GDM1 (cell line): Measurements from ENCODE around the gene MPZL3.

ENCODE experiments used
- DNase-seq: peaks from one replicate; lab custom pipeline; 2025; lab: John Stamatoyannopoulos, UW

The MPZL3 gene, protein sequence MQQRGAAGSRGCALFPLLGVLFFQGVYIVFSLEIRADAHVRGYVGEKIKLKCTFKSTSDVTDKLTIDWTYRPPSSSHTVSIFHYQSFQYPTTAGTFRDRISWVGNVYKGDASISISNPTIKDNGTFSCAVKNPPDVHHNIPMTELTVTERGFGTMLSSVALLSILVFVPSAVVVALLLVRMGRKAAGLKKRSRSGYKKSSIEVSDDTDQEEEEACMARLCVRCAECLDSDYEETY

DNA sequence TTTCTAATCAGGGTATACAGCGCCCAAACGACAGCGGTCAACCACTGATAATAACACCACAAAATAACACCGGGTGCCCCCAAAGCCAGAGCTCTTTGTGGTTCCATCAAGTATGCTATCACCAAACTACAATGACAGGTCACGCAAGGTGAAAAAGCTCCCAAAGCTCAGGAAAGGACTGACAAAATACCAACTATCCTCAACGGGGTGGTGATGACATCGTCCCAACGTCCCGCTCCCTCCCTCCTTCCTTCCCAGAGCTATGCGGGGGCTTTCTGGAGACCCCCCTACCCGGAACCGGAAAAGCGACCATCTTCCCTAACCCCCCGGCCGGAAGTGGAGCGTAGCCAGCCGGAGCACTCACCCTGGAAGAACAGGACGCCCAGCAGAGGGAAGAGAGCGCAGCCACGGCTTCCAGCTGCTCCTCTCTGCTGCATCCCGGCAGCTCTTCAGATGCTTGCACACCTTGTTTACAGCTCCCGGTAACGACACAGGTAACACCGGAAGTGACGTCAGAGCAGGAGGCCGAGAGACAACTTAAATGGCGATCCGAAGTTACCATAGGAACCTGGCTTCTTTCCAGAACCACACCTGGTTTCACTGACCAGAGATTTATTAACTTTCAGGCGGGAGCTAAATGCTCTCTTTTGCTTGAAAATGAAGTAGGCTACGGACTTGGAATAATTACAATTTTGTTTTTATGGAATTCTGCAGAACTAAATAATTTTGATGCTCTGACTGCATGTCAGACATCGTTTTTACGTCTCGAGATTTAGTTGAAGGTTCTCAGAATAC, at the start of gene MPZL3:
TSS of gene MPZL3 (minus strand) at position 508 of the 795 bp plus-strand sequence. CDS start at position 437, 71 bp downstream.
- DNase-seq, result peak; percentile 82

DNA sequence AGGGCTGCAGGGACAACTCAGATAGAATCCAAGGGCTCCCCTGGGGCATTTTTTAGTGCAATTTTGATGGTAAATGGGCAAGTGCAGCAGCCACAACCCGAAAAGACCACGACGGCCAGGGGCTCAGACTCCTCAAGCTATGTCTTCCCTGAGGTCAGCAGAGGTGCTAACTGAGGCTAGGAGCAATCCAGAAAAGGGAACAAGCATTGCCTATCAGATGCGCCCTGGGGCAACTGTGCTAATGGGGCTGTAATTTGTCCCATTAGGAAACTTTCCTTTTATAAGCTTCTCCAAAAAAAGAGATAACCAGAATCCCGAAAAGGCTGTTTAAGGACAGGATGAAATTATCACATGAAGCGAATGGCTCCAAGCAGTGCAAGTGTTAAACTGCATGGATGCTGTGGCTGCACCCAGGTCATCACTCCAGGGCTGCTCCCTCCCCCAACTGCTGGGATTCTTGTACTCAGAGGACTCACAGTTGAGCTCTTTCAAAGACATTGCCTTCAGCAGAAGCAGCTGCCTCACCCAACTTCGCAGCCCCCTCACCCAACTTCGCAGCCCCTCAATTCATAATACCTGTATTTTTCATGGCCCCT, 49.5 kb upstream of the MPZL3 start:
- DNase-seq, result no peak

DNA sequence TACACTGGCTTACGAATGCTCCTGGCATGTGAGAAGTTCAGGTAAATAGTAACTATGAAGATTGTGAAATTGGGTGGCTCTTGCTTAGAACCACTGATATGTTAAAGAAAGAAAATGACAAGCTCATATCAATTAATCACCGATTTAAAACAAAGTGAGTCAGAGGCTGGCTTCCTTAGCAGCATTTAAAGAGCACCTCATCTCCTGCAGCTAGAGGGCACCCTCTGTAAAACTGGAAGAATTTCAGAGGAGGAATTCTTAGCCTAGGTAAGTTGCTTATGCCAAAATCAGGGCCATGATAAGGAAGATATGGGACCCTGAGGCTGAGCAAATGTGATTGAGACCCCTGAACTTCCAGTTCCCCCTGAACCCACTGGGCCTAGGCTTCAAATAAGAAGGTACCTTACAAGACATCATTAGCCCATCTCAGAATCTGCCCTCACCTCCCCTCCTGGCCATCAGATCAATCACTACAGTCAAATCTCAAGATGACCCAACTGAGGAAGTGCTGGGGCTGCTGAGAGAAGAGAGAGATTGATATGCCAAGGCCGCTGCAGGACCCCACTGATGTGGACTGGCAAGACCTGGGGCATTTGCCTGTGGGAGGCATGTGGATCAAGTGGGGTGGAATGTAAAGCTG, 43.8 kb upstream of the MPZL3 start:
- peak; percentile 23 for DNase-seq

DNA sequence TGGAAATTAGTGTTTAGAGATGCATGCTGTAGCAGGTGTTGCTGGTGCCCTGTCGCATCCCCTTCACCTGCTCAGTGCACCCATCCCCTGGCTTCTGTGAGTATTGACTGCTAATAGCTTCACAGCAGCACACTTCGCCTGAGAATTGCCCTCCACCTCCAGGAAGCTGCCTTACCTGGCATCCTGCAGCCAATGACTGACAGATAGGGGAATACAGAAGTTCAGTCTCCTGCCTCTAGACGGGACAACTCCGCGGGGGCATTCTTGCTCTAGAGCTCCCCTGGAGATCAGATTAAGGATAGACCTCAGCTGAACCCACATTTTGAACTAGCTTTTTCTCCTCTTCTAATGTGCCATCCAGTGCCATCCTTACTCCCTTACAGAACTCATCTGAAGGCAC, 43.0 kb upstream of the MPZL3 start:
- no peak for DNase-seq

DNA sequence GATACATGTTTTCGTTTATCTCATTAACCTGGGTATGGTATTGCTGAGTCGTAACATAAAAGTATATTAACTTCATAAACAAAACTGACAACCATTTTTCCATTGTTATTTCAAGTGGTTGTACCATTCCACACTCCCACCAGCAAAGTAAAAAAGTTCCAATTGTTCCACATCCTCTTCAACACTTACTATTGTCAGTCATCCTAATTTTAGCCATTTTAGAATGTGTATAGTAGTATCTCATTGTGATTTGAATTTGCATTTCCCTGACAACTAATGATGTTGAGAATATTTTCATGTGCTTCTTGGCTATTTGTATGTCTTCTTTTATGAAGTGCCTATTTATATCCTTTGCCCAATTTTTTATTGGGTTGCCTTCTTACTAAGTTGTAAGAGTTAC, 41.9 kb upstream of the MPZL3 start:
- no peak for DNase-seq

GRCh38 chr11:118291477-118292135, 39.4 kb upstream of the MPZL3 start:
- DNase-seq, result no peak

DNA sequence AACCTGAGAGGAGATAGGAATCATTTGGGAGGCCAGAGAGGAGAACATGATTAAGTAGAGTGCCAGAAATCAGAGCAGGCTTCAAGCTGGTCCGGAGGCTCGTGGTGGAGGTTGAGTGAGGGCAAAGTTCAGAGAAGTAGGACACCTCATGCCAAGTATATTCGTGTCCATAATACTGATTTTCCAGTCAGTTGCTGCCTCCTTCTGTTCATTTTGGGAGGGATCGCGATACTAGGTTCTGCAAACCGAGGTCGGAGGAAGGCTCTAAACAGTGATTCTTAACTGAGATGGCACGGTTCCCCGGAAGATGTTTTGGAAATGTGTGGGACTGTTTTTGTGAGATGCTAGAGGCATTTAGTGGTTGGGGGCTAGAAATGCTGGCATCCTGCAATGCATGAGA, 38.8 kb upstream of the MPZL3 start:
- peak; percentile 11 for DNase-seq

DNA sequence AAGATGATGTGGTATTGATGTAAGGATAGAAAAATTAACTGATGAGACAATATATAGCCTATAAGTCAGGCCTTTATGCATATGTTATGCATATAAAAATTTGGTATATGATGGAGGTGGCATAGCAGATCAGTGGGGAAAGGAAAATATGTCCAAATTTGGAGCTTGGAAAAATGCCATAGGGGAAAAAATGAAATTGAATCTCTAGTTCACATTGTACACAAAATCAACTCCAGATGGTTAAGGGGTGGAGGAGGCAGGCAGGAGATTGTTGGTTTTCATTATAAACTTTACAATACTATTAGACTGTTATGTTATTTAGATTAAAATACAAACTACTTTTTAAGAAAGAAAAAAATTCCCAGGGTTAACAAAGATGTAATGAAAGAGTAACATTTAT, 37.2 kb upstream of the MPZL3 start:
- no peak for DNase-seq

DNA sequence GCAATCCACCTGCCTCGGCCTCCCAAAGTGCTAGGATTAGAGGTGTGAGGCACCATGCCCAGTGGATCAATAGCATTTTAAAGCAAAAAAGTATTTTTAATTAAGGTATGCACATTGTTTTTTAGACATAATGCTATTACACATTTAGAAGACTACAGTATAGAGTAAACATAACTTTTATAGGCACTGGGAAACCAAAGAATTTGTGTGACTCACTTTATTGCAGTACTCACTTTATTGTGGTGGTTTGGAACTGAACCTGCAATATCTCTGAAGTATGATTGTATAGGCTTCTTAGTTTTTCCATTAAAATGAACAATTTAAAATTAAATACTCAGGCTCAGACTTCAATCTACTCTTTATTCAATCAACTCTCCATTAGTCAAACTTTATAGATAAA, 34.8 kb upstream of the MPZL3 start:
- no peak for DNase-seq

- DNase-seq, result no peak
Observed at GRCh38 chr11:118286545-118286944, 34.4 kb upstream of the MPZL3 start.

DNA sequence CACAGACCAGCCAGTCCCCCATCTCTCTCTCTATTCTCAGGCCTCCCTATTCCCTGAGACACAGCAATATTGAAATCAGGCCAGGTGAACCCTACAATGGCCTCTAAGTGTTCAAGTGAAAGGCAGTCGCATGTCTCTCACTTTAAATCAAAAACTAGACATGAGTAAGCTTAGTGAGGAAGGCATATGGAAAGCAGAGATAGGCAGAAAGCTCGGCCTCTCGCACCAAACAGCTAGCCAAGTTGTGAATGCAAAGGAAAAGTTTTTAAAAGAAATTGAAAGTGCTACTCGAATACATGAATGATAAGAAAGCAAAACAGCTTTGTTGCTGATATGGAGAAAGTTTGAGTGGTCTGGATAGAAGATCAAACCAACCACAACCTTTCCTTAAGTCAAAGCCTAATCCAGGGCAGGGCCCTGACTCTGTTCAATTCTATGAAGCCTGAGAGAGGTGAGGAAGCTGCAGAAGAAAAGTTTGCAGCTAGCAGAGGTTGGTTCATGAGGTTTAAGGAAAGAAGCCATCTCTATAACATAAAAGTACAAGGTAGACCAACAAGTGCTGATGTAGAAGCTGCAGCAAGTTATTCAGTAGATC, 31.7 kb upstream of the MPZL3 start:
- DNase-seq, result no peak

GRCh38 chr11:118283037-118283636, 31.0 kb upstream of the MPZL3 start:
- no peak for DNase-seq

DNA sequence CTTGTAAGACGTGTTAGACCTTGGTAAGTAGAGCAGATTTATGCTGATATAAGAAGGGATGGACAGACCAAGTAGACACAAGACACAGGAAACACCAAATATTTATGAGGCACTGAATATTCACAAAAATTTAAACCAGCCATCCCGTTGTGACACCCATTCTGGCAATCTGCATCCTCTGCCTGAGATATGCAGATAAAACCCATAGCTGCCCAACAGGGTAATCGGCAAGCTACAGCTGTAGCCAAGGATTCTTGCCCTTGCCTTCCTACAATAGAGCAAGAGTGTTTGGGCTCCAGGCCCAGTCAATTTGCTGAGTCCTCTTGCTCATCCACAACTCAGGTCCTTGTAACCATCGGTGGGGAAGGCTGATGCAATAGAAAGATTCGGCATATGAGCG, 30.4 kb upstream of the MPZL3 start:
- DNase-seq, result no peak

DNA sequence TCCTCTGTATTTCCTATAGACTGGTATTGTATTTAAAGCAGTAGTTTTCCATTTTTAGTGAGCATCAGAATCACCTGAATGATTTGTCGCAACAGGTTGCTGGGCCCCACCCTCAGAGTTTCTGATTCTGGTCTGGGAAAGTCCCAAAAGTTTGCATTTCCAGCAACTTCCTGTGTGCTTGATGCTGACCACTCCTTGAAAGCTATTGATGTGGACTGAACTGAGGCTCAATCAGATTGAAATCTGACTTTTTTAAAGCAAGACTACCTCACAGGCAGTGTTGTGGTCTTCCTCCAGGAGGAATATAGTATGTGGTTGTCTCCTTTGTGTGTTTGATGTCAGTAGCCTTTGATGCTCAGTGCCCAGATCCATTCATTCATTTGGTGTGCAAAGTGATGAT, 29.1 kb upstream of the MPZL3 start:
- DNase-seq, result no peak

- no peak for DNase-seq
Observed at GRCh38 chr11:118277312-118277711, 25.1 kb upstream of the MPZL3 start.

DNA sequence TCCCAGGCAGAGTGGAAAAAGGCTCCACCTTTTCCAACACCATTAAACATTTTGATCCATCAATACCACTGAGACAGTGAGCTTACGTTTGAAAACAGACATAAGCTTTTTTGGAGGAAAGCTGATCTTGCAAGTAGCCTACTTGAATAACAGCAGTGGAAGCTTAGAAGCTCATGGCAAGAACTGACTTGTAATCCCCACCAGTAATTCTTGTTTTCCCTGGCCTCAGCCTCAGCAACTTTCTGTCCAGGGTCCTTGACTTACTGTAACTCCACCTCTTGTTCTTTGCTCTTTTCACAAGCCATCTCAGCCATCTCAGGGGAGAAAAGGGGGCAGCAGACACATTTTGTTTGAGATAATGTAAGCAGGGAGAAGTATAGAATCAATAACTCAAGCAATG, 24.3 kb upstream of the MPZL3 start:
- no peak for DNase-seq

DNA sequence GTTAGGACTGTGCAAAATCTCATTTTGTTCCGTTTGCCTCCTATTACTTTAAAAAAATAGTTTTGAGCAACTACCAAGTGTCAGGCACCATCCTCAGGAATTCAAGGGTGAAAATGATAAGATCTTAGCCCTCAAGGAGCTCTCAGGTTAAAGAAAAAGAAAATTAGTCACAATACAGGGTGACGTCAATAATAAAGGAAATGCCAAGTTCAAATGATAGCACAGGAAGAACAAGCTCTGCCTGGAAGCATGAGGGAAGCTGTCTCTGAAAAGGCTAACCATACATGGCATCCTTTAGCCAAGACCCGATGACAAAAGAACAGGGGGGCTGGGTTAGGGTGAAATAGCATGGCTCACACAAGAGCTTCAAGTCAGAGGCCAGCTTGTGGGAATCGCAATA, 23.0 kb upstream of the MPZL3 start:
- no peak for DNase-seq

GRCh38 chr11:118274186-118274585, 22.0 kb upstream of the MPZL3 start:
- no peak for DNase-seq

DNA sequence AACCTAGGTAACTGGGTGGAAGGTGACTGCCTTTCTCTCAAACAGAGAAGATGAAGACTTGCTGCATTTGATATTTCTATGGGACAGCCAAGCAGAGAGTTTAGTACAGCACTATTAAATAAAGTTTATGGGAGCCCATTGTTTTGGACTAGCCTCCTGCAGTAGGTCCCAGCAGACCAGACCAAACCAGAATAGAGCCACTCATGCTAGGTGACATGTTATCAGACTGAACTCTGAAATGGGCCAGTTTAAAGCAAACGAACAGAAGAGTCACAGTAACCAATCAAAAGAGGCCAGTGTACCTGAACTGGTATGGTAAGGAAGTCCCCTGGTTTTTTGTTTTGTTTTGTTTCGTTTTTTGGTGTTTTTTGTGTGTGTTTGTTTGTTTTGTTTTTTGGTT, 19.8 kb upstream of the MPZL3 start:
- no peak for DNase-seq

DNA sequence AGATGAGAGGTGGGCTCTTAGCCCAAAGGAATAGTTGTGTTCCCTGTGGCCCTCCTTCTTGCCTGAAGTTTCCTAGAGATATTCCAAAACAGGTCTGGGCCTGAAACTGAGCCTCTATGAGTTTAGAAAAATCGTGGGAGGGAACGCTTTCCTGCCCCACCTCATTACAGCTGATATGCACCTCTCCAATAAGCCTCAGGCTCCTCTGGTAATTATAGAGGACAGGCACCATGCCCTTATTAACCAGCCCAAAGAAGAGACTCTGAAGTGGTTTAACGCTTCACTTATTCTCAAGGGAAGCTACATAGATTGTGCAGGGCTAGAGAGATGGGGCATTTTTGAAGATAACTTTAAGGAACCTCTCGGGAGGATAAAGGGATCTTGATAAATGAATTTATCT, 15.3 kb upstream of the MPZL3 start:
- DNase-seq, result no peak

DNA sequence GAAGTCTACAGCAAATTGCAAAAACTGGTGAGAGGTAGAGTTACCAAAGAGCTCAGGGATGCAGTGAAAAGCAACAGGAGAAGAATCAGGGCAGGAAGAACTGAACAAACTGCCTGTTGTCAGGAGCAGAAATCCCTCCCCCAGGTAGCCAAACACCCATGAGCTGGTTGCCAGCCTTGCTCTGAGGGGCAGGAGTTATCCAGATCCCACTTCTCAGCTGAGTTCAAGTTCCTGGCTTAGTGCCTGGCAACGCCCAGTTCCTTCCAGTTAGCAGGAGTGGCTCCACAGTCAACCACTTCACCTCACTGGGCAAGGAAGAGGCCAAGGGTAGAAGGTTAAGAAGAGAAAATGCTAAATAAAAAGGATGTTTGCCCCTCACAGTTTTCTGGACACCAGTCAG, 13.8 kb upstream of the MPZL3 start:
- no peak for DNase-seq
